SU-DHL-6 (cell line): ENCODE data around the gene ZFX.

ENCODE experiments used
- CTCF ChIP-seq: fragments of 200-600 bp; sonication (generic); IDR thresholded peaks from one replicate; pipeline ENCODE4 v1.5.1; 2017; ENCODE audit warnings: antibody characterized with exemption, mild to moderate bottlenecking, low read length, moderate library complexity; ENCODE audit not compliant: insufficient read depth, poor library complexity, severe bottlenecking
- EZH2phosphoT487 ChIP-seq: fragments of 200-600 bp; sonication (generic), shearing (Covaris generic); conservative IDR thresholded peaks from 2 replicates; pipeline ENCODE4 v1.6.1; 2018; ENCODE audit warnings: mild to moderate bottlenecking, antibody characterized with exemption, low read length, moderate library complexity, mixed read lengths

- TF ChIP-seq CTCF = no peak
- TF ChIP-seq EZH2phosphoT487 = no peak
Measured at GRCh38 chrX:24235084-24235710, 85.7 kb downstream of the ZFX start.
